Activated CD4-positive, alpha-beta T cell treated with anti-CD3 and anti-CD28 coated beads, Interleukin-2, amount 10 ng/mL, durations not matched to agents 24 days and 14 days (primary cell): ENCODE measurements around the gene SUB1. TPM values are rescaled to one million over a fixed set of nuclear protein-coding genes. Genes with fewer than 3 reads are reported as not detected.

Experiments
- DNase-seq: peaks from one replicate; pipeline ENCODE4 v3.0.0; 2022
- H3K27ac Mint-ChIP-seq: one replicate; pipeline ENCODE4 v1.8.0; 2022; ENCODE audit warnings: mild to moderate bottlenecking, mixed read lengths
- H3K27me3 Mint-ChIP-seq: one replicate; pipeline ENCODE4 v1.8.0; 2022; ENCODE audit warnings: mixed read lengths
- H3K36me3 Mint-ChIP-seq: one replicate; pipeline ENCODE4 v1.8.0; 2022; ENCODE audit warnings: low read depth, mild to moderate bottlenecking, mixed read lengths
- H3K4me1 Mint-ChIP-seq: one replicate; pipeline ENCODE4 v1.8.0; 2021; ENCODE audit warnings: mixed read lengths
- H3K4me3 Mint-ChIP-seq: one replicate; pipeline ENCODE4 v1.8.0; 2022; ENCODE audit warnings: mild to moderate bottlenecking, moderate library complexity, mixed read lengths
- H3K9me3 Mint-ChIP-seq: one replicate; pipeline ENCODE4 v1.8.0; 2021; ENCODE audit warnings: mixed read lengths
- intact Hi-C: fragments of 100-400 bp; cut with micrococcal nuclease; formaldehyde crosslinking; loops from one replicate; pipeline ENCODE4 v1.15.1; 2023
- total RNA-seq: library from RNA; stranded (reverse); gene quantifications from 2 replicates; pipeline ENCODE4 v1.2.3, GENCODE V29; 2022

Gene SUB1
- total RNA-seq, 1 donor from 2014 or later = 403 TPM

DNA sequence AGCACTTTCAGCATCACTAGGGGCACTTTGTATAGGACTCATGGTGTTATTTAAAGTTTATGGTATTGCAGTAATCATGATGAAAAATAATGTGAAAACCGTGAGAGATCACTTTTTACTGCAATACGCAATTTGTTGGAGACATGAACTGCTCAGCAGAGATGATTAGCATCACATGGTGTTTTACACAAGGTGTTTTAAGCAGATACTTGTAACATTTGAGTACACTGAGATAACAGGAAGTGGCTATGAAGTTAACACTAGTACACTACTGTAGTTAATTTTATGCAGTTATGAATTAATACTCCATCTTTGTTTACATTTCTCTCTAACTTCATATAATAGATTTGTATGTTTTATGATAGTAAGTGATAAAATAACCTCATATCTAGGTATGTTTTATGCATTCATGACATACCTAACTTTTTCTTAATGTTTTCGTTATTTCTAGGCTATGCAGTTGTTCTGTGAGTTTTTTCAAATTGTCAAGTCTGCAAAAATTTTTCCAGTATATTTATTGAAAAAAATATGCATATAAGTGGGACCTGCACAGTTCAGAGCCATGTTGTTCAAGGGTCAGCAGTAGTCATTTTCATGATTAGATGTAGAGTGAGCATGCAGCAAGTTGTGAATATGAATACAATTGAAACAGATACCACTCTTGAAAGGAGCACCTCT is 13.0 kb downstream of the SUB1 start:
- H3K9me3 Mint-ChIP-seq = no peaks in the 10 kb centered on the region
- DNase-seq = no peak
- intact Hi-C loops = no loop called here
- H3K27ac Mint-ChIP-seq = peak overlapping the region; percentile 17
- peaks cover 73% of the 10 kb centered on the region for H3K36me3 Mint-ChIP-seq
- H3K27me3 Mint-ChIP-seq = no peaks in the 10 kb centered on the region
- no peak overlapping the region for H3K4me3 Mint-ChIP-seq
- H3K4me1 Mint-ChIP-seq = peaks cover 48% of the 10 kb centered on the region

DNA sequence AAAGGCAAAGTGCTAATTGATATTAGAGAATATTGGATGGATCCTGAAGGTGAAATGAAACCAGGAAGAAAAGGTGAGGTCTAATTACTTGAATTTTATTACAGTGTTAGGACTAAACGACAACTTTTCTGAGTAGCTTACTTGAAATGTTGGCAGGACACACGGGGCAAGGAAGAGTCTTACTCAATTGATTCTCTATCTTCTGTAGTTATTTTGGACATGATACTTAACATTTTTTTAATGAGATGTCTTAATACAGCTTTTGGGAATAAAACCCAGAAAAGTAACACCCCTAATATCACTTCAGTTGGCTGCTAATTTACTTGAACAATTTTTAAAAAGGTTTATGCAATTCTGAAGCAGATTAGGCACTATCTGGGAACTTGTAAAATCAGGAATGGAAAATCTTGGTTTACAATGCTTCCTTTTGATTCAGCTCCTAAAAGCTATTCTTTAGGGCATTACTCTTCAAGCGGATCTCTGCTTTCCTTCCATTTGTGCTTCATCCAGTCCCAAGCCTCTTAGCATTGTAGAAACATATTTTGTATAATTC is 13.7 kb downstream of the SUB1 start:
- peaks cover 73% of the 10 kb centered on the region for H3K36me3 Mint-ChIP-seq
- no peak overlapping the region for H3K4me3 Mint-ChIP-seq
- H3K27me3 Mint-ChIP-seq = no peaks in the 10 kb centered on the region
- DNase-seq = no peak
- no peaks in the 10 kb centered on the region for H3K9me3 Mint-ChIP-seq
- intact Hi-C loops = no loop called here
- peaks cover 44% of the 10 kb centered on the region for H3K4me1 Mint-ChIP-seq
- H3K27ac Mint-ChIP-seq = peak overlapping the region; percentile 4

- intact Hi-C loops = no loop called here
- peaks cover 75% of the 10 kb centered on the region for H3K36me3 Mint-ChIP-seq
- no peak for DNase-seq
- no peak overlapping the region for H3K4me3 Mint-ChIP-seq
- H3K4me1 Mint-ChIP-seq = peaks cover 38% of the 10 kb centered on the region
- H3K27me3 Mint-ChIP-seq = no peaks in the 10 kb centered on the region
- H3K9me3 Mint-ChIP-seq = no peaks in the 10 kb centered on the region
- no peak overlapping the region for H3K27ac Mint-ChIP-seq
Observed at GRCh38 chr5:32600054-32600622, 14.8 kb downstream of the SUB1 start.

DNA sequence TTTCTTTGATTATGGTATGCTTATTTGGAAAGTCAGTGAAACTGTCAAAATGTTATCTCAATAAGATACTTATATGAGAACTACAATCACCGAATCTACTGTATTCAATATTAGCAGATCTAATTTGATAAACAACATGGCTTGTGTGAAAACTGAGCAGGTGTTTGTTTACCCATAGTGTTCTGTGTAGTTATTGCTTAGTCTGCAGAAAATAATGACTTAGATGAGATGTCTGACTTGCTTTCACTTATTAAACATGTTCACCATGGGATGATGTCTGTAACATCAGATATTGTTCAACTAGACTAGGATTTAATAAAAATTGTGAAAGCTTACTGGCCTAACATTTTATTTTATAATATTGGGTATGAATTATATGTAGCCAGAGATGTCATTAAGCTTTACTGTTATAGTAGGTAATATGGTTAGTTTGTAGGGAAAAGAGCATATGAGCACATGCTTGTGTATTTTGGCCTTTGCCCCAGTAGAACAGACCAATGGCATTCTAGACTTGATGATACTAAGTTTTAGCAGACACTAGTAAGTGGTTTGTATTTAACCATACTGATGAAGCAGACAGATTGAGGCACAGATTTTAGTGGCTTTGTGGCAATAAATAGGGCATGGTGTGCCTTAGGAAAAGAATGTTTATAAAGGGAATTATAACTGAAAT is 16.4 kb downstream of the SUB1 start:
- no peak overlapping the region for H3K4me3 Mint-ChIP-seq
- intact Hi-C loops = no loop called here
- H3K9me3 Mint-ChIP-seq = no peaks in the 10 kb centered on the region
- no peak for DNase-seq
- H3K27ac Mint-ChIP-seq = peak overlapping the region; percentile 17
- H3K4me1 Mint-ChIP-seq = peaks cover 25% of the 10 kb centered on the region
- H3K36me3 Mint-ChIP-seq = peaks cover 67% of the 10 kb centered on the region
- H3K27me3 Mint-ChIP-seq = no peaks in the 10 kb centered on the region

GRCh38 chr5:32602906-32603305 is 17.5 kb downstream of the SUB1 start:
- intact Hi-C loops = no loop called here
- Mint-ChIP-seq H3K4me3 (no peak overlapping the region), H3K4me1 (peaks cover 18% of the 10 kb centered on the region), H3K27me3 (no peaks in the 10 kb centered on the region), H3K9me3 (no peaks in the 10 kb centered on the region), H3K36me3 (peaks cover 68% of the 10 kb centered on the region), H3K27ac (no peak overlapping the region)
- no peak for DNase-seq

DNA sequence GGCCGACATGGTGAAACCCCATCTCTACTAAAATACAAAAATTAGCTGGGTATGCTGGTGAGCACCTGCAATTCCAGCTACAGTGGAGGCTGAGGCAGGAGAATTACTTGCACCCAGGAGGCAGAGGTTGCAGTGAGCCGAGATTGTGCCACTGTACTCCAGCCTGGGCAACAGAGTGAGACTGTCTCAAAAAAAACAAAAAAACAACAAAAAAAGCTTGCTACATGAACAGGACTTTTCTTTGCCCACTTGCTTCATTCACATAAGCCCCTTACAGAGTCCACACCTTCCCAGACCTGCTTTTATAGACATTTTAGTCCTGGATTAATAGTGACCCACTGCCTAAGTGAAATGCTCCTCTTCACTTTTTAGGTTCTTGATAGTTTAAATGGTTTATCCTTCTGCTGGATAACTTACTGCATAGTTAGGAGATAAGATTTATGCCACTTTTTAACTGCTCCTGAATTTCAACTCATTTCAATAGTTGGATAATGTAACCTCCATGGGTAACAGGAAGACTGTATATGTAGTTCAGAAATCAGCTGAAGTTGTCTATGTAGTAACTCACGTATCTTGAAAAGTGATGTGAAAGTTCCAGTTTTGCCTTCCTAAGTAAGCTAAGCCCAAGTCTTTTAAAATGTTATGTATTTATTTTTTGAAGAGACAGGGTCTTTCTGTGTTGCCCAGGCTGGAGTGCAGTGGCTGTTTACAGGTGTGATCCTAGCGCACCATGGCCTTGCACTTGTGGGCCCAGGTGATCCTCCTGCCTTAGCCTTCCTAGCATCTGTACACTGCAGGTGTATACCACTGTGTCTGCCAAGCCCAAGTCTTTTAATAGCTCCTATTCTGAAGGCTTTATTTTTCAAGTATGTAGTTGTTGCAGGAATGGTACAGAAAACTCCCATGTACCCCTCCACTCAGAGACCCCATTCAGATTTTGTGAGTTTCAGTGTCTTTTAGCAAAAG is 19.7 kb downstream of the SUB1 start:
- Mint-ChIP-seq H3K4me1 (peaks cover 11% of the 10 kb centered on the region), H3K36me3 (peaks cover 59% of the 10 kb centered on the region), H3K27me3 (no peaks in the 10 kb centered on the region), H3K27ac (peak overlapping the region; percentile 60), H3K9me3 (no peaks in the 10 kb centered on the region), H3K4me3 (no peak overlapping the region)
- DNase-seq = no peak
- intact Hi-C loops = no loop called here

- Mint-ChIP-seq H3K4me3 (no peak overlapping the region), H3K9me3 (no peaks in the 10 kb centered on the region), H3K36me3 (peaks cover 55% of the 10 kb centered on the region), H3K4me1 (peaks cover 8% of the 10 kb centered on the region), H3K27ac (peak overlapping the region; percentile 80), H3K27me3 (no peaks in the 10 kb centered on the region)
- intact Hi-C loops = no loop called here
- no peak for DNase-seq
Observed at GRCh38 chr5:32605766-32606152, 20.4 kb downstream of the SUB1 start.

DNA sequence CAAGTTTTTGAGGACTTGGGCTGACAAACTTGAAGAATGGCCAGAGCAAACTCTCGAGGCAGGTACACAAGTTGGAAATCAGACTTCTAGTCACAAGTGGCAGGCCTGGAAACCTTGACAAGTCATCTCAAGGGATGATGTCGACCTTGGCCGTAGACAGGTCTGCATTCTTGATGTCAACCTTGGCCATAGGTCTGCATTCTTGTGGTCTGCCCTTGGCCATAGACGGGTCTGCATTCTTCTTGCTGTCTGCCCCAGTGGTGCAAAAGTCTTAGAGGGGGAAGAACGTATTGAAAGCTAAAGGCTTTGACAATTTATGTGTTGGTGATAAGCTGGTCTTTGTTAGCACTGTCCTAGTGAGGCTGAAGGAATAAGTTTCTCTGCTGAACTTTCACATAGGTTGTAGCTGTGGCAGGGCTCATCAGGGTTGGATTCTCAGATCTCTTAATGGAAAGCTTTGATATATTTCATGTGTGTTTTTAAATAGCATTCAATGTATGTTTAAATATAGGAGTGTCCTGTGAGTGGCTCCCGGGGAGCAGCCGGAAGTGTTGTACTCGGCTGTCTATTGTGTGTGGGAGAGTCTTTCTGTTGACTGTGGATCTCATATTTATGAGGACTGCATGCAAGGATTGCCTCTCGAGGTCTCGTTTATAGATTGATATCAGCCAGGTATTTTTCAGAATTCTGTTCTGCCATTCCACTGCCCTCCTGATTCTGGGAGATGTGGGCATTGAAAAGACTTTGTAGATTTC is 27.0 kb downstream of the SUB1 start:
- DNase-seq = no peak
- no peaks in the 10 kb centered on the region for H3K27me3 Mint-ChIP-seq
- intact Hi-C loops = loop anchor here (2.0 kb wide), 2 partner anchors 16 to 284 kb away; no protein-coding TSS in a partner anchor
- H3K4me1 Mint-ChIP-seq = peaks cover 3% of the 10 kb centered on the region
- H3K9me3 Mint-ChIP-seq = no peaks in the 10 kb centered on the region
- no peak overlapping the region for H3K4me3 Mint-ChIP-seq
- H3K36me3 Mint-ChIP-seq = peaks cover 17% of the 10 kb centered on the region
- H3K27ac Mint-ChIP-seq = no peak overlapping the region

- H3K9me3 Mint-ChIP-seq = no peaks in the 10 kb centered on the region
- intact Hi-C loops = loop anchor here (1.0 to 2.0 kb wide), 4 partner anchors 16 to 381 kb away; no protein-coding TSS in a partner anchor
- peaks cover 3% of the 10 kb centered on the region for H3K4me1 Mint-ChIP-seq
- no peak overlapping the region for H3K27ac Mint-ChIP-seq
- H3K4me3 Mint-ChIP-seq = no peak overlapping the region
- no peaks in the 10 kb centered on the region for H3K27me3 Mint-ChIP-seq
- DNase-seq = peak; percentile 95
- H3K36me3 Mint-ChIP-seq = peaks cover 13% of the 10 kb centered on the region
Observed at GRCh38 chr5:32613050-32613672, 27.8 kb downstream of the SUB1 start.

DNA sequence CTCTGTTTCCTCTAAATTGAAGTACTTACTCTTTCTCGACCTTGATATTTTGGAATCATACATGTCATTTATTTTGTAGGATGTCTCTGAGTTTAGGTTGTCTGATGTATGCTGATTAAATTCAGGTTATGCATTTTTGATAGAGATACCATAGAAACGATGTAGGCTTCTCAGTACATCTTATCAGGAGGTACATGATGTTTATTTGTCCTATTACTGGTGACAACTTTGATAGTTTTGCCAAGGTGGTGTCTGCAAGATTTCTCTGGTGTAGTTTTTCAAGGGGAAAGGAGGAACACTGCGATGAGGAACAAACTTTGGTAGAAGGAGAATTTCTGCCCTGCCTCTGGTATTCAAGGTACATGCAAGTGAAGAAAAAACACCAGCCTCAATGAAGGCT is 29.9 kb downstream of the SUB1 start:
- Mint-ChIP-seq H3K27me3 (no peaks in the 10 kb centered on the region), H3K36me3 (peaks cover 4% of the 10 kb centered on the region), H3K27ac (no peak overlapping the region), H3K4me1 (peaks cover 3% of the 10 kb centered on the region), H3K9me3 (no peaks in the 10 kb centered on the region), H3K4me3 (no peak overlapping the region)
- intact Hi-C loops = no loop called here
- DNase-seq = no peak

- Mint-ChIP-seq H3K9me3 (no peaks in the 10 kb centered on the region), H3K27me3 (no peaks in the 10 kb centered on the region), H3K27ac (no peak overlapping the region), H3K36me3 (no peaks in the 10 kb centered on the region), H3K4me3 (no peak overlapping the region), H3K4me1 (no peaks in the 10 kb centered on the region)
- DNase-seq = no peak
- intact Hi-C loops = no loop called here
Observed at GRCh38 chr5:32618962-32619361, 33.6 kb downstream of the SUB1 start.

DNA sequence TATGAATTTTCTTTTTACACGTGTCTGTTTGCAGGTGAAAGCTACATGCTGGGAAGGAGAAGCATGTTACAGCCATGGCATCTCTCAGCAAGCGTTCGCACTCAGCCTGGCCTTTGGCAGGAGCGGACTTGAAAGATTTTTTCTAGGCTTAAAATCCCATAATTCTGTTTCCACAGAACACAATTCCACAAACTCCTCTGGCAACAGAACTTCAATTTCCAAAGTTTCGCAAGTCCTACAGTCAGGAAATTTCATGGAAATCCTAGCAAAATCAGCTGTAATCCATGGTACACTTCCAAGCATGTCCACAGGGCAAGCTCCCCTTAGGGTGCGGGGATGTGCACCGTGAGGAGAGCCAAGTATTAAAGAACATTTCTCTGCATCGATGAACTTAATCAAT is 35.9 kb downstream of the SUB1 start:
- Mint-ChIP-seq H3K27ac (no peak overlapping the region), H3K36me3 (no peaks in the 10 kb centered on the region), H3K4me1 (no peaks in the 10 kb centered on the region), H3K4me3 (no peak overlapping the region), H3K9me3 (no peaks in the 10 kb centered on the region), H3K27me3 (no peaks in the 10 kb centered on the region)
- intact Hi-C loops = no loop called here
- no peak for DNase-seq
